HCT116 (cell line): ENCODE results near the gene DENND1A.

Experiments used
- CTCF ChIP-seq, 3 experiments: fragments of 200-600 bp in 1 of 3; sonication (generic) in 1 of 3; IDR thresholded peaks in 2 of 3; conservative IDR thresholded peaks in 1 of 3; 2 replicates each; pipeline ENCODE4 v1.5.1; 2012 to 2017; ENCODE audit warnings: low read depth in 2 of 3, low read length in 2 of 3, antibody characterized with exemption in 1 of 3, borderline replicate concordance in 1 of 3, control low read depth in 1 of 3, mild to moderate bottlenecking in 1 of 3, mixed read lengths in 1 of 3, mixed run types in 1 of 3, moderate library complexity in 1 of 3; ENCODE audit not compliant: insufficient read depth in 1 of 3
- ZFX ChIP-seq: fragments of 450-650 bp; IDR thresholded peaks from 2 replicates; pipeline ENCODE4 v1.6.1; 2017
- ZNF274 ChIP-seq: fragments of 200-500 bp; sonication (Bioruptor generic); IDR thresholded peaks from 2 replicates; pipeline ENCODE4 v1.6.1; 2014; ENCODE audit warnings: mild to moderate bottlenecking, low read depth, low read length, inconsistent platforms

- TF ChIP-seq CTCF (IDR thresholded peaks at IDR 0.05 in 2 of 3, conservative IDR thresholded peaks at IDR 0.05 in 1 of 3; ENCODE audit: borderline replicate concordance in 1 of 3, insufficient read depth in 1 of 3, low read depth in 2 of 3, low read length in 2 of 3): no peak
- TF ChIP-seq ZFX: no peak
- TF ChIP-seq ZNF274: no peak
Observed at GRCh38 chr9:123772374-123772773, 157.6 kb downstream of the DENND1A start.
